HS-5 (cell line): Measurements from ENCODE around the gene HSPA1A.
"Not testable (repeated sequence)": the region's sequence is repeated elsewhere in the genome, so short reads cannot be mapped to it uniquely, and the experiment has no call there.

Source experiments
- DNase-seq: peaks from one replicate; pipeline ENCODE4 v3.0.0-alpha.2; 2012; ENCODE audit warnings: low read depth

HSPA1A gene

GRCh38 chr6:31836474-31837368 lies 21.4 kb downstream of the HSPA1A start:
- DNase-seq, result no peak

- DNase-seq, result no peak
Measured at GRCh38 chr6:31837369-31838113, 22.2 kb downstream of the HSPA1A start.

GRCh38 chr6:31838114-31838553 lies 22.8 kb downstream of the HSPA1A start:
- DNase-seq, result not testable (repeated sequence)

- DNase-seq, result no peak
Measured at GRCh38 chr6:31838968-31839367, 23.6 kb downstream of the HSPA1A start.

GRCh38 chr6:31839779-31840126 lies 24.4 kb downstream of the HSPA1A start:
- DNase-seq, result not testable (repeated sequence)

GRCh38 chr6:31842053-31842452 lies 26.7 kb downstream of the HSPA1A start:
- no peak for DNase-seq

GRCh38 chr6:31844507-31844906 lies 29.2 kb downstream of the HSPA1A start:
- DNase-seq, result no peak

GRCh38 chr6:31847276-31847978 lies 32.1 kb downstream of the HSPA1A start:
- no peak for DNase-seq

- no peak for DNase-seq
Measured at GRCh38 chr6:31850765-31851484, 35.6 kb downstream of the HSPA1A start.

- no peak for DNase-seq
Measured at GRCh38 chr6:31851485-31851832, 36.1 kb downstream of the HSPA1A start.

- DNase-seq, result not testable (repeated sequence)
Measured at GRCh38 chr6:31851980-31852718, 36.8 kb downstream of the HSPA1A start.

GRCh38 chr6:31857774-31858173 lies 42.4 kb downstream of the HSPA1A start:
- not testable (repeated sequence) for DNase-seq

GRCh38 chr6:31858707-31859106 lies 43.4 kb downstream of the HSPA1A start:
- DNase-seq, result no peak

GRCh38 chr6:31859923-31860322 lies 44.6 kb downstream of the HSPA1A start:
- DNase-seq, result no peak

GRCh38 chr6:31860349-31860748 lies 45.0 kb downstream of the HSPA1A start:
- no peak for DNase-seq

- no peak for DNase-seq
Measured at GRCh38 chr6:31861150-31861549, 45.8 kb downstream of the HSPA1A start.

GRCh38 chr6:31861919-31862343 lies 46.6 kb downstream of the HSPA1A start:
- no peak for DNase-seq

- DNase-seq, result peak; percentile 99
Measured at GRCh38 chr6:31862344-31863235, 47.2 kb downstream of the HSPA1A start, which contains the start of gene NEU1. Gene NEU1, minus strand, starts transcription at chr6:31862821. Its CDS starts 45 bp downstream, at chr6:31862776.

GRCh38 chr6:31864123-31864562 lies 48.8 kb downstream of the HSPA1A start:
- not testable (repeated sequence) for DNase-seq

GRCh38 chr6:31864818-31865204 lies 49.5 kb downstream of the HSPA1A start:
- DNase-seq, result no peak
